ENCODE data around the gene SRGAP3. TPM values are rescaled to one million over a fixed set of nuclear protein-coding genes. Genes with fewer than 3 reads are reported as not detected.

The SRGAP3 gene
- total RNA-seq, 1 experiment from 2014 or later = 0.69 TPM

GRCh38 chr3:9147215-9147895 is 102.1 kb downstream of the SRGAP3 start:
- CTCF ChIA-PET = no interaction called here
- no peaks in the 10 kb centered on the region for H3K4me1 ChIP-seq (ENCODE audit: insufficient read depth, low read length, poor library complexity, severe bottlenecking)
- H3K9me3 ChIP-seq (ENCODE audit: low read depth, low read length, poor library complexity, severe bottlenecking) = peaks cover 8% of the 10 kb centered on the region
- no peak overlapping the region for H3K27ac ChIP-seq (ENCODE audit: low read depth, low read length, poor library complexity, severe bottlenecking)
- H3K36me3 ChIP-seq (ENCODE audit: insufficient read depth, low read length, poor library complexity, severe bottlenecking) = no peaks in the 10 kb centered on the region
- no peak overlapping the region for H3K4me3 ChIP-seq (ENCODE audit: low read depth, low read length, poor library complexity, severe bottlenecking)
- no peaks in the 10 kb centered on the region for H3K27me3 ChIP-seq (replicated peaks; ENCODE audit: insufficient read depth, low read depth, low read length, poor library complexity)
- intact Hi-C loops (cut with micrococcal nuclease; ENCODE audit: unreplicated experiment) = no loop called here
- TF ChIP-seq EZH2 (IDR thresholded peaks at IDR 0.05; ENCODE audit: borderline replicate concordance, low read depth, low read length, poor library complexity, severe bottlenecking) = no peak
- no peak for TF ChIP-seq CTCF (conservative IDR thresholded peaks at IDR 0.05; ENCODE audit: low read depth, low read length)
- BruUV-seq (replicated peaks) = no TSS peak
- DNase-seq (ENCODE audit: low spot score) = no peak
- POLR2A ChIA-PET (ENCODE audit: low non-redundant PET) = no interaction called here

GRCh38 chr3:9146367-9147071 is 102.9 kb downstream of the SRGAP3 start:
- no peak overlapping the region for H3K4me3 ChIP-seq (ENCODE audit: low read depth, low read length, poor library complexity, severe bottlenecking)
- CTCF ChIA-PET = no interaction called here
- no peaks in the 10 kb centered on the region for H3K4me1 ChIP-seq (ENCODE audit: insufficient read depth, low read length, poor library complexity, severe bottlenecking)
- H3K9me3 ChIP-seq (ENCODE audit: low read depth, low read length, poor library complexity, severe bottlenecking) = peaks cover 8% of the 10 kb centered on the region
- POLR2A ChIA-PET (ENCODE audit: low non-redundant PET) = no interaction called here
- H3K27me3 ChIP-seq (replicated peaks; ENCODE audit: insufficient read depth, low read depth, low read length, poor library complexity) = no peaks in the 10 kb centered on the region
- TF ChIP-seq EZH2 (IDR thresholded peaks at IDR 0.05; ENCODE audit: borderline replicate concordance, low read depth, low read length, poor library complexity, severe bottlenecking) (no peak), CTCF (conservative IDR thresholded peaks at IDR 0.05; ENCODE audit: low read depth, low read length) (no peak)
- no peak overlapping the region for H3K27ac ChIP-seq (ENCODE audit: low read depth, low read length, poor library complexity, severe bottlenecking)
- no peak for DNase-seq (ENCODE audit: low spot score)
- intact Hi-C loops (cut with micrococcal nuclease; ENCODE audit: unreplicated experiment) = no loop called here
- no peaks in the 10 kb centered on the region for H3K36me3 ChIP-seq (ENCODE audit: insufficient read depth, low read length, poor library complexity, severe bottlenecking)
- BruUV-seq (replicated peaks) = no TSS peak

GRCh38 chr3:9143184-9143583 is 106.3 kb downstream of the SRGAP3 start:
- Histone ChIP-seq H3K27ac (ENCODE audit: low read depth, low read length, poor library complexity, severe bottlenecking) (no peak overlapping the region), H3K9me3 (ENCODE audit: low read depth, low read length, poor library complexity, severe bottlenecking) (no peaks in the 10 kb centered on the region), H3K36me3 (ENCODE audit: insufficient read depth, low read length, poor library complexity, severe bottlenecking) (no peaks in the 10 kb centered on the region), H3K4me1 (ENCODE audit: insufficient read depth, low read length, poor library complexity, severe bottlenecking) (no peaks in the 10 kb centered on the region), H3K27me3 (replicated peaks; ENCODE audit: insufficient read depth, low read depth, low read length, poor library complexity) (no peaks in the 10 kb centered on the region), H3K4me3 (ENCODE audit: low read depth, low read length, poor library complexity, severe bottlenecking) (no peak overlapping the region)
- ChIA-PET POLR2A (ENCODE audit: low non-redundant PET) (no interaction called here), CTCF (no interaction called here)
- TF ChIP-seq CTCF (conservative IDR thresholded peaks at IDR 0.05; ENCODE audit: low read depth, low read length) (no peak), EZH2 (IDR thresholded peaks at IDR 0.05; ENCODE audit: borderline replicate concordance, low read depth, low read length, poor library complexity, severe bottlenecking) (no peak)
- intact Hi-C loops (cut with micrococcal nuclease; ENCODE audit: unreplicated experiment) = no loop called here
- no peak for DNase-seq (ENCODE audit: low spot score)
- BruUV-seq (replicated peaks) = no TSS peak

Data from A673 (cell line).